HG03175 (cell line): Measurements from ENCODE around the gene DCLRE1A.
"Not testable (repeated sequence)": the region's sequence is repeated elsewhere in the genome, so short reads cannot be mapped to it uniquely, and the experiment has no call there.

Experiments
- ATAC-seq: cut with Tn5 transposase; IDR thresholded peaks from one replicate; pipeline ENCODE4 v1.9.1; 2021; ENCODE audit warnings: mild to moderate bottlenecking, moderate library complexity; ENCODE audit not compliant: unreplicated experiment

The DCLRE1A gene

GRCh38 chr10:113859261-113859660, 5.4 kb upstream of the DCLRE1A start:
- ATAC-seq: peak; percentile 54

- no peak for ATAC-seq
These were observed 4.7 kb upstream of the DCLRE1A start for GRCh38 chr10:113858541-113858940.

GRCh38 chr10:113857210-113857609, 3.3 kb upstream of the DCLRE1A start:
- no peak for ATAC-seq

- no peak for ATAC-seq
These were observed 2.7 kb upstream of the DCLRE1A start for GRCh38 chr10:113856563-113856962.

- peak; percentile 36 for ATAC-seq
These were observed 1.1 kb upstream of the DCLRE1A start for GRCh38 chr10:113854761-113855588.

- ATAC-seq: no peak
These were observed 287 bp downstream of the DCLRE1A start for GRCh38 chr10:113853578-113854012.

- no peak for ATAC-seq
These were observed 3.9 kb downstream of the DCLRE1A start for GRCh38 chr10:113849946-113850345.

- no peak for ATAC-seq
These were observed 4.6 kb downstream of the DCLRE1A start for GRCh38 chr10:113849140-113849803.

- ATAC-seq: no peak
These were observed 7.8 kb downstream of the DCLRE1A start for GRCh38 chr10:113846036-113846435.

- no peak for ATAC-seq
These were observed 9.9 kb downstream of the DCLRE1A start for GRCh38 chr10:113843972-113844485.

- ATAC-seq: no peak
These were observed 11.7 kb downstream of the DCLRE1A start for GRCh38 chr10:113842171-113842570.

GRCh38 chr10:113828567-113828966, 25.3 kb downstream of the DCLRE1A start:
- ATAC-seq: not testable (repeated sequence)

GRCh38 chr10:113825791-113826190, 28.1 kb downstream of the DCLRE1A start:
- no peak for ATAC-seq

GRCh38 chr10:113823389-113823788, 30.5 kb downstream of the DCLRE1A start:
- no peak for ATAC-seq

- no peak for ATAC-seq
These were observed 31.7 kb downstream of the DCLRE1A start for GRCh38 chr10:113822174-113822573.

- ATAC-seq: not testable (repeated sequence)
These were observed 32.6 kb downstream of the DCLRE1A start for GRCh38 chr10:113821306-113821705.

GRCh38 chr10:113820507-113820906, 33.4 kb downstream of the DCLRE1A start:
- ATAC-seq: no peak

- no peak for ATAC-seq
These were observed 33.9 kb downstream of the DCLRE1A start for GRCh38 chr10:113819989-113820388.

- ATAC-seq: not testable (repeated sequence)
These were observed 39.2 kb downstream of the DCLRE1A start for GRCh38 chr10:113814700-113815099.

- no peak for ATAC-seq
These were observed 45.7 kb downstream of the DCLRE1A start for GRCh38 chr10:113808168-113808567.

GRCh38 chr10:113806503-113806902, 47.4 kb downstream of the DCLRE1A start:
- no peak for ATAC-seq

GRCh38 chr10:113802997-113803396, 50.9 kb downstream of the DCLRE1A start:
- ATAC-seq: no peak
